ENCODE data around the gene PRDM16. TPM values are rescaled to one million over a fixed set of nuclear protein-coding genes. Genes with fewer than 3 reads are reported as not detected.

Gene PRDM16
- total RNA-seq, 1 experiment from 2014 or later, result 0.17 TPM

GRCh38 chr1:3170561-3171453, 101.8 kb downstream of the PRDM16 start:
- H3K18ac ChIP-seq (ENCODE audit: insufficient read length, low read depth, low read length), result no peak overlapping the region
- H2BK15ac ChIP-seq (ENCODE audit: low read depth, low read length), result no peak overlapping the region
- no peak for DNase-seq
- no peak overlapping the region; the same call in 1 of the 2 replicates for H3K14ac ChIP-seq (ENCODE audit: insufficient read depth, low read length)
- no peaks in the 10 kb centered on the region for H3K4me1 ChIP-seq (ENCODE audit: insufficient read depth, low read length)
- no peaks in the 10 kb centered on the region for H3K9me3 Mint-ChIP-seq
- no peak overlapping the region for H2AK5ac ChIP-seq (ENCODE audit: insufficient read length, low read length)
- no peak overlapping the region for H3K4ac ChIP-seq (ENCODE audit: low read depth, low read length)
- H3K4me1 Mint-ChIP-seq, result peaks cover 0 to 14% of the 10 kb centered on the region in 2 experiments; a peak in 2 of 4 replicates
- no peaks in the 10 kb centered on the region for H3K79me2 ChIP-seq (ENCODE audit: insufficient read depth, low read length)
- H3K4me3 Mint-ChIP-seq, result no peak overlapping the region
- H2BK120ac ChIP-seq (ENCODE audit: low read depth, low read length, poor library complexity, severe bottlenecking), result no peak overlapping the region
- no peak overlapping the region for H2BK20ac ChIP-seq (ENCODE audit: low read depth, low read length, poor library complexity, severe bottlenecking)
- peak overlapping the region; percentile 49 to 89 (median 81); a peak in 3 of 7 replicates for H3K27ac Mint-ChIP-seq
- H3K9ac ChIP-seq (ENCODE audit: extremely low read depth, insufficient read length, low read length), result no peak overlapping the region
- no peaks in the 10 kb centered on the region for H3K36me3 Mint-ChIP-seq (ENCODE audit: insufficient read depth in 1 of 3, low read depth in 3 of 3)
- WGBS (ENCODE audit: extremely low coverage, insufficient read length, low lambda C conversion rate), result no CpG with 5 or more reads among the region's 40 CpGs
- H3K27ac ChIP-seq (ENCODE audit: insufficient read length, low read depth, low read length), result no peak overlapping the region
- no peaks in the 10 kb centered on the region for H3K27me3 ChIP-seq (ENCODE audit: insufficient read depth, low read length)
- H2BK5ac ChIP-seq (ENCODE audit: insufficient read length, low read length), result no peak overlapping the region
- no peaks in the 10 kb centered on the region for H4K20me1 ChIP-seq (ENCODE audit: control insufficient read depth, insufficient read depth, insufficient read length)
- TF ChIP-seq CTCF (conservative IDR thresholded peaks at IDR 0.05), result no peak
- H3K9me3 ChIP-seq (ENCODE audit: control insufficient read depth, low read depth, low read length), result no peaks in the 10 kb centered on the region
- H4K8ac ChIP-seq (replicated peaks; ENCODE audit: insufficient read length, low read depth, low read length), result no peak overlapping the region
- no peak overlapping the region for H2AFZ ChIP-seq (ENCODE audit: low read length)
- no peaks in the 10 kb centered on the region for H3K23me2 ChIP-seq (ENCODE audit: insufficient read length, low read depth, low read length, poor library complexity, severe bottlenecking)
- H3K4me2 ChIP-seq (ENCODE audit: insufficient read depth, insufficient read length, low read length), result no peak overlapping the region
- H2BK12ac ChIP-seq (ENCODE audit: insufficient read length, low read depth, low read length), result no peak overlapping the region
- H3K23ac ChIP-seq (ENCODE audit: insufficient read length, low read depth, low read length), result no peak overlapping the region
- no peaks in the 10 kb centered on the region for H3K79me1 ChIP-seq (ENCODE audit: insufficient read depth, low read depth, low read length, poor library complexity, severe bottlenecking)
- H3K56ac ChIP-seq (ENCODE audit: insufficient read length, low read depth, low read length), result no peak overlapping the region
- H3T11ph ChIP-seq (ENCODE audit: low read length), result no peak overlapping the region
- no peak overlapping the region for H4K5ac ChIP-seq (ENCODE audit: insufficient read length, low read depth, low read length)
- H4K91ac ChIP-seq (ENCODE audit: insufficient read length, low read depth, low read length), result no peak overlapping the region
- H3K27me3 Mint-ChIP-seq (ENCODE audit: low read depth), result peaks cover 2% of the 10 kb centered on the region; the same call in 1 of the 2 replicates

Data from H9 (cell line).